ENCODE results near the gene PTPRD.
"Not testable (repeated sequence)": the region's sequence is repeated elsewhere in the genome, so short reads cannot be mapped to it uniquely, and the experiment has no call there.

Gene PTPRD

GRCh38 chr9:8958358-8958757, 1654.4 kb downstream of the PTPRD start:
- DNase-seq, result no peak

DNA sequence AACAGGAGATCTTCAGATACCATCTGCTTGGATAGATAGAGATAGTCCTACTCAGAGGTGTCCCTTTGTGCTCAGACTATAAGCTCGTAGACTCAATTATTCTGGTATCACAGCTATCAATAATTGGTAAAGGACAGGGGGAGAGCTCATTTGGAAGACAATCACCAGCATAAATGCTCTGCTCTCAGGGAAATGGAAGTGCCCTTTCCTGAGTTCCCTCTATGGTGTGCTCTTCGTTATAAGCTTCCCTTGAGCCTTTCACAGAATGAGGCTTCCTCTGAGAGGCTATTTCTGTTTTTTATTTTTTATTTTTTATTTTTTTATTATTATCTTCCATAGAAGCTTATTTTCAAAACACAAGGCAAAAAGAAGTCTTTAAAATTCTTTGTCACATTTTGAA, 1657.5 kb downstream of the PTPRD start:
- no peak for DNase-seq

DNA sequence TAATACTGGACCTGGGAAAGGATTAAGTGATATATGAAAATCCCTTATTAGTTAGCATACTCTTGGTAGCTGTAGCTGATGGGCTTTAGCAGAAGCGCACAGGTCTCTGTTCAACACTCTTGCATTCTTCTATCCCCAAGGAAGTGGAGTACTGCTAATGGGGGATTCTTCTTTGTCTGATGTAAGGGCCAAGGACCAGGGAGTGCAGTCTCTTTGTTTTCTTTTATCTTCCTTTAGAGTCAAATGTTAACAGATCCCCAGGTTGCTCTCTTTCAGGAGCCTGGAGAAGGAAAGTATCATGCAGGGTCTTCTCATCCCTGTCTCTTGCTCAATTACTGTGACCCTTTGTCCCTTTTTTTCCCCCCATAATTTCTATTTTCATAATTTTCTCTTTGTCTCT, 1666.3 kb downstream of the PTPRD start:
- DNase-seq, result no peak

DNA sequence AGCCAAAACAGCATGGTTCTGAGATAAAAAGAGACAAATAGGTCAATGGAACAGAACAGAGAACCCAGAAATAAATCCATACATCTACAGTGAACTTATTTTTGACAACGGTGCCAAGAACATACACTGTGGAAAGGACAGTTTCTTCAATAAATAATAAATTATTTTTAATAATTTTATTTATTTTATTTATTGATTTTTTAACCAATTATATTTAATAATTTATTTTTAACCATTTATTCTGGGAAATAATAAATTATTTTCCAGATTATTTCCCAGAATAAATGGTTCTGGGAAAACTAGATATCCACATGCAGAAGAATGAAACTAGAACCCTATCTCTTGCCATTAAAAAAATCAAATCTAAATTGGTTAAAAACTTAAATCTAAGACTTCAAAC, 1669.4 kb downstream of the PTPRD start:
- DNase-seq, result no peak

- no peak for DNase-seq
Observed at GRCh38 chr9:8940650-8941049, 1672.2 kb downstream of the PTPRD start.

DNA sequence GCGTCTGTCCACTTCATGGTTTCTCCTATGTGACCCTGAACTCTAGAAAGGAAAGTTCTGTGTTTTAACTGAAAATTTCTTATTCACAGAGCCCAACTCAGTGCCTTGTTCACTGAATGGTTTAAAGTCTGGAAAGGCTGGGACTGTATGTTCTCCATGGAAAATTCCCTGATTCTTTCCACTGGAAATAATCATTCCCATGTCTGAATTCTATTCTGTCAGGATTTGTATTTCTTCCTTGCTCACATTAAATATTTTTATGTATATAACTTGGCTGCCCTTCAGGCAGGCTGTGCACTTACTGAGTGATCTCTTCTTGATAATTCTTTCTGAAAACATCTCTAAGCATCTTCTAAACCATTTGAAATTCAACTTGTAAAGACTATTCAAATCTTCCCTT, 1686.3 kb downstream of the PTPRD start:
- no peak for DNase-seq

GRCh38 chr9:8924562-8924961, 1688.2 kb downstream of the PTPRD start:
- no peak for DNase-seq

DNA sequence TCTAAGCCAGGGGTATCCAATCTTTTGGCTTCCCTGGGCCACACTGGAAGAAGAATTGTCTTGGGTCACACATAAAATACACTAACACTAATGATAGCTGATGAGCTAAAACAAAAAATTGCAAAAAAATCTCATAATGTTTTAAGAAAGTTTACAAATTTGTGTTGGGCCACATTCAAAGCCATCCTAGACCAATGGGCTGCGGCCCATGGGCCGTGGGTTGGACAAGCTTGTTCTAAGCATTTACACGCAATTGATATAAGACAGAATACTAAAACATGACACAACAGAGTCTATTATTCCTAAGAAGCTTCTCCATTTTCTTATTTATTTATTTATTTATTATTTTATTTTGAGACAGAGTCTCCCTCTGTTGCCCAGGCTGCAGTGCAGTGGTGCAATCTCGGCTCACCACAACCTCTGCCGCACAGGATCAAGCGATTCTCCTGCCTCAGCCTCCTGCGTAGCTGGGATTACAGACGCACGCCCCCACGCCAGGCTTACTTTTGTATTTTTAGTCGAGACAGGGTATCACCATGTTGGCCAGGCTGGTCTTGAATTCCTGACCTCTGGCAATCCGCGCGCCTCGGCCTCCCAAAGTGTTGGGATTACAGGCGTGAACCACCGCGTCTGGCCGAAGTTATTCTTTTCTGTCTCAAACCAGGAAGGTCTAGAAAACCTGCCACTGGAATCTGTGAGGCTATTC, 1692.2 kb downstream of the PTPRD start:
- not testable (repeated sequence) for DNase-seq

DNA sequence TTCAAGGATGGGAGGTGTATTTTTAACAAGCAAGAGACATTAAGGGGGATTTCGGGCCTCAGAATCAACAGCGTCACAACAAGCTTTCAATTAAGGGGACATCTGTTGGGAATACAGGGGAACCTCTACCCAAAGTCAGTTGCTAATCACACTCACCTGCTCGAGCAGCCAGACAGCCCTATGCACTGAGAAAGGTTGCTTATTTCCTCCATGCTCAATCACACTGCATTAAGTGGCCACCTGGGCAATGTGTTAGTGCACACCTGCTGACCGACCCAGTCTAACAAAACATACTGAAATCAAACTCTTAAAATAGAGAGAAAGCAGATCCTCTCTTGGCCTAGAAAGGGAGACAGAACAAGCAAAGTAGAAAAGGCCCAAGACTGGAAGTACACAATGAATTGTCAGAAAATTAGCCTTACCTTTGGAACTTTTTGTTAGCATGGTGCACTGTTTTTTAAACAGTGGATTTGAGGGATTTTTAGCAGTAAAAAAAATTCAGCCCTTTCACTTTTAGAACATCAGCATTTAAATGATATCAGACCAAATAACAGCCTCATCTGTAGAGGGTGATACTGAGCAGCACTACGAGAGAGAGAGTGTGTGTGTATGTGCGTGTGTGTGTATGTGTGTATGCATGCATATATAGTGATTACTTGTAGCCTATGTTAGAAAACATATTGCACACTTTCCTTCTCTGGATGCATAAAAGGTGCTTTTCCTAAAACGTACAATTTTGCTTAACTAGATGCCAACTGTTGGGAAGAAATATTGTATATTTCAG, 1694.7 kb downstream of the PTPRD start:
- DNase-seq, result peak; percentile 90

DNA sequence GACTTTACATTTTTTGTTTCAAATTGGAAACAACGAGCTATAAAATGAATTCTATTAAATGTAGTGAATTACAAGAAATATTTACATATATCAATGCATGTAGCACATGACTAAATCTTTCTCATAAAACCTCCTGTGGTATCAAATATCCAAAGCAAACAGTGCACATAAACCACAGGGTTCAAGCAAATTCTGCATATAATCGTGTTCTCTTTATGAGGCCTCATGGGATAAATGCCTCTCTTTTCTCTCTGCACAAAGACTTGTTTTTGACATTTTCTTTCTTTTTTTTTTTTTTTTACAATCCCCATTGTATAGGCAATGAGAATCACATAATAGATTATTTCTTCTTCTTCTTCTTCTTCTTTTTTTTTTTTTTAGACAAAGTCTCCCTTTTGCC, 1696.0 kb downstream of the PTPRD start:
- DNase-seq, result peak; percentile 9

- DNase-seq, result no peak
Observed at GRCh38 chr9:8907868-8908267, 1704.9 kb downstream of the PTPRD start.

GRCh38 chr9:8905731-8906130, 1707.1 kb downstream of the PTPRD start:
- no peak for DNase-seq

DNA sequence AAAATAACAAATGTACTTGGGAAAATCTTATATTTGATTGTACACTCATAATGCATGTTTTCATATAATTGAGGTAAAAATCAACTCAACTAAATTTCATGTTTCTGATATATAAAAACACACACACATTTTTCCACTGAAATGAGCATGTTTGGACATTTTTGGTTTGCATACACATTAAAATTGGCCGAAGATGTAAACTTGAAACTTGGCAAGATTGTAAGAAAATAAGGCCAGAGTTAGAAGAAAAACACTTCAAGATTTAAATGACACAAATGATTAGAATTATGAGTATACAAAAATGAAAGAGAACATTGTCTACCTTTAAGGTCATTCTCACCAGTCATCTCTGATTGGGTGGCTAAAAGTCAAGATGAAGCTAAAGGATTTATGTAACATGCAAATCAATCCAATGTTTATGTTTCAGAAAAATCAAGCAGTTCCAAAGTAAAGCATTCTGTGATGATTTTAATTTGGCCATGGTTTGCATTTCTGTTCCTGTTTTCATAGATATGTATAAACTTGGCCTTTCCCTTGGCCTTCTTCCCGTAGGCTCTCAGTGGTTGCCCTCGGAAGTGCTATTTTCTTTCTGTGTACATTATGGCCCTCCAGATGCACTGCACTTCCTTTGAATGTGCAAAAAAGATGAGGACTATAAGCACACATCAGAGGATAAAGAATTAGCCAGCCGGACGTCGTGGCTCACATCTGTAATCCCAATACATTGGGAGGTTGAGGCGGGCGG, 1707.9 kb downstream of the PTPRD start:
- DNase-seq, result no peak

DNA sequence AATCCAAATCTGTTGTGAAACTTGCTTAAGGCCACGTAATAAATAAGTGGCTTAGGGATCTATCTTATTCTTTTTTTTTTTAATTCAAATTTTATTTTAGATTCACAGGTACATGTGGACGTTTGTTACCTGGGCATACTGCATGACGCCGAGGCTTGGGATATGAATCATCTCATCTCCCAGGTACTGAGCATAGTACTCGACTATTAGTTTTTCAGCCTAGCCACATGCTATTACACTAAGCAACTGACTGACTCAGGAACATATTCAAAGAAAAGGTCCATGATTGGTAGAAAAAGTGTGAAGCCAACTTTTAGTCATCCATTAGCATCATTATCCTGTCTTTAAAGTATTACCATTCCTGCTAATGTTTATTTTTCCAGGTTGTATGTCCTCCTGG, 1709.7 kb downstream of the PTPRD start:
- DNase-seq, result no peak

DNA sequence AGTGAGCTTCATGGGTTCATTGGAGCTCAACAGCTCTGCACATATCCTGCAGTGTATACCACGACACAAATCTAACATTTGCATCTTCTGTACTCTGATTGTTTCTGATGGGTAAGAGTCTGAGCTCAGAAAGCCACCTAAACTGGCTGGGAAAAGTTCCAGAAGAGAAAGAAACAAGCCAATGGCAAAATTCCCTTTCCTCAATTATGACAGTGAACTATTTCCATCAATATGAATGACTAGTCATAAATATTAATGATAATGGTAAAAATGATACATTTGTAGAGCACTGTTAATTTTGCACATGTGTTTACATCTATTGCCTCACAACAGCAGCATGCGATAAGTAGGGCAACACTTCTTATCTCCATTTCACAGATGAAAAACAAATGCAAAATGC, 1711.7 kb downstream of the PTPRD start:
- DNase-seq, result no peak

DNA sequence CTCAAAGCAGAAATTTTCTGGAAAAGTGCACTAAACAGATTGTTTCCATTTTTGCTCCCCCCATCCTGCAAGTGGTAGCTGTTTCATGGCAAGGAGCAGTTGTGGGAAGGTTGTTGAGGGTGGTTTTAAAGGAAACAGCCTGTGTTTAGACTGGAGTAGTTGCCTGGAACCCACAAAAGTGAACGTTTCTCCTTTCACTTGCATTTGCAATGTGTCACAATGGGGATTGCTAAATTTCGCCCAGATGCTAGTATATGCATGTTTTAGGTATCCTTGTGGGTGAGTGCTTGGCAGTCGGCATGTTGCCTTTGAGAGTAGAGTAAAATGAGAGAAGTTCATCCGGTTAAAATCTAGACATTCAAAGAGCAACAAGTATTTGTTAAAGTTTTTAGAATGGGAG, 1713.3 kb downstream of the PTPRD start:
- no peak for DNase-seq

DNA sequence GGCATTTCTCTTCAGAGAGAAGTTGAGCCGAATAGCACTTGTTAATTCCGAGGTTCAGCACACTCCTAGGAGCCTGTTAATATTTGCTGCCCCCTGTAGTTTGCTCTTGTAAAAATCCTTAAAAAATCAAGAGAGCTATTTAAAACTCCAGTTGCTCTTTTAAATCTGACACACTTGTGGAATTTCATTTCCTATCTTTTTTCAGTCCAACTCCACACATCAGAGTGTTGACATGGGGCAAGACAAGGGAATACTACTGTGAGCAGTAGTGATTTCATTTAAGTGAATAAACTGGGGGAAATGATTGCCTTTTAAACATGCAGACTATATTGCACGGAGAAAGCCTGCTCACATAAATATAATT, 1717.0 kb downstream of the PTPRD start:
- peak; percentile 64 for DNase-seq

GRCh38 chr9:8895106-8895860, 1717.5 kb downstream of the PTPRD start:
- no peak for DNase-seq

GRCh38 chr9:8890695-8891094, 1722.1 kb downstream of the PTPRD start:
- DNase-seq, result peak; percentile 14

- DNase-seq, result no peak
Observed at GRCh38 chr9:8889100-8889499, 1723.7 kb downstream of the PTPRD start.

DNA sequence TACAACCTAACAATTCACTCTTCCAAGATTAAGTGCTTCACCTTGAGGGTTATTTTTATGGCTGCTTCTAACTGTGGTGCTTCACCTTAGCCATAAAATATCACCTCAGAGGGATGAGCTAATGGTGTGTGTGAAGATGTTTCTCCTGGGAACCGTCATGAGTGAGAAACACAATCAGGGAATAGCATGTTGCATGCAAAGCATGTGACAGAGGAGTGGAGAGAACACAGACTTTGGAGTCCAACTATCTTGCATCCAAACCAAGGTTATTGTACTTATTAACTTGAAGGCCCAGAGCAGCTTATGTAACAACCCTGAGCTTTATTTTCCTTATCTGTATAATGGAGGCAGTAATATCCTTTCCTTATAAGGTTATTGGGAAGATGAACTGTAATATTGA, 1724.2 kb downstream of the PTPRD start:
- no peak for DNase-seq

DNA sequence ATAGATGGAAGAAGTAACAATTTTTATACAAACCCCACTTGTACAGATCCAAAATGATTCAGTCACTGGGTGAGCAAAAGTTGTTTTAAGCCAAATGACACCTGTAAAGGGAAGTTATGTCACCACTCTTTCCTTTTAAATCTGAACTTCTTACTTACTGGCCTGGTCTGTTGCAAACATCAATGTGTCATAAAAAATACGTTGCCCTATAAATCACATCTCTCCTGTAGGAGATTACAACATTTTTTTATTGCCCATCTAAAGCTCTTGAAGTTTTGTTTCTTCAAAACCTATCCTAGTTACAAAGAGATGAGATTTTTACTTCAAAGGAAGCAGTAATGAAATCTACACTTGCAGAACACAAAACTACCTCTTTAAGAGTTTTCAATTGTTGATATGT, 1725.4 kb downstream of the PTPRD start:
- no peak for DNase-seq

GRCh38 chr9:8883321-8883720, 1729.5 kb downstream of the PTPRD start:
- DNase-seq, result peak; percentile 10
